PFSK-1 (cell line): Measurements from ENCODE around the gene SLC12A3.

Experiments
- FOXP2 ChIP-seq: optimal IDR thresholded peaks from 2 replicates; pipeline ENCODE3; 2011; ENCODE audit warnings: borderline replicate concordance, control low read depth, inconsistent platforms; ENCODE audit not compliant: insufficient read depth; ENCODE audit errors: extremely low read length, extremely low read depth
- POLR2AphosphoS5 ChIP-seq: IDR thresholded peaks from 2 replicates; pipeline ENCODE4 v1.6.1; 2012; ENCODE audit warnings: low read depth, mild to moderate bottlenecking, control low read depth, low read length, moderate library complexity
- REST ChIP-seq, 2 experiments: IDR thresholded peaks; 2 replicates each; pipeline versions ENCODE4 v1.6.1 to v1.8.0; 2011 to 2012; ENCODE audit warnings: low read depth in 2 of 2, low read length in 2 of 2, control low read depth in 1 of 2, inconsistent platforms in 1 of 2, mild to moderate bottlenecking in 1 of 2, moderate library complexity in 1 of 2; ENCODE audit not compliant: insufficient read depth in 1 of 2
- SIN3A ChIP-seq: IDR thresholded peaks from 2 replicates; pipeline ENCODE4 v1.6.1; 2012; ENCODE audit warnings: mild to moderate bottlenecking, low read length, moderate library complexity, borderline replicate concordance; ENCODE audit not compliant: insufficient read depth
- TAF1 ChIP-seq: IDR thresholded peaks from 2 replicates; pipeline ENCODE4 v1.6.1; 2012; ENCODE audit warnings: low read length, control low read depth, borderline replicate concordance; ENCODE audit not compliant: insufficient read depth

The SLC12A3 gene

DNA sequence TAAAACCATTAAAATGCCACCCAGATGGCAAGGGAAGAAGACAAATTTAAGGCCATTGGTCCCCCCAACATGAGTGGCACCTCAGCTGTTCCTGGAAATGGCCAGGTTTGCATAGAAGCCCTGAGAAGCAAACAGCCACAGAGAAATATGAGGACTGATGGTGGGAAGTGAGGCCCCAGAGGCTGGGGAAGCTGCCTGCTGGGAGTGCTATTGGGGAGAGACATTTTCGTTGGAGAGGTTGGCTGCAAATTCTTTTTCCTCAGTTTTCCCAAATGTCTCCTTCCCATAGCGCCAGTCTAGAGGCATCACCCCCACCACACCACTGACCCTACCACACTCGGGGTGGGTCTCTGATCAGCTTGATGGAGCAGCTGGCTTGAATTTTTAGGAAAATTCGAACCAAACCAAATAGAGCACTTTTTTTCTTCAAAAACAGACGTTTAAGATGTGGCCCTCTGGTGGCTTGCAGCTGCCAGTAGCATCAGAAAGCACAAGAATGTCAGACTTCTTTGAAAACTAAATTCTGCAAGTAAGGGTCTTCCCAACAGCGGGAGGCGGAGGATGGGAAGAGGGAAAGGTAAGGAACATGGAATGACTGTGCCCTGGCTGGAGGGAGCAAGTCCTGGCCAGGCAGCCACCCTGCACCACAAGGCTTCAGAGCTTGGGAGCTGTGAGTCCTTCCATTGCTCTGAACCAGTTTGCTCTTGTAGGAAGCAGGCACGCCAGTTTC is 13.2 kb upstream of the SLC12A3 start:
- TF ChIP-seq POLR2AphosphoS5: no peak
- no peak for TF ChIP-seq SIN3A
- no peak for TF ChIP-seq REST (IDR thresholded peaks at IDR 0.05; ENCODE audit: insufficient read depth in 1 of 2, low read depth in 2 of 2, low read length in 2 of 2)
- no peak for TF ChIP-seq FOXP2
- no peak for TF ChIP-seq TAF1

DNA sequence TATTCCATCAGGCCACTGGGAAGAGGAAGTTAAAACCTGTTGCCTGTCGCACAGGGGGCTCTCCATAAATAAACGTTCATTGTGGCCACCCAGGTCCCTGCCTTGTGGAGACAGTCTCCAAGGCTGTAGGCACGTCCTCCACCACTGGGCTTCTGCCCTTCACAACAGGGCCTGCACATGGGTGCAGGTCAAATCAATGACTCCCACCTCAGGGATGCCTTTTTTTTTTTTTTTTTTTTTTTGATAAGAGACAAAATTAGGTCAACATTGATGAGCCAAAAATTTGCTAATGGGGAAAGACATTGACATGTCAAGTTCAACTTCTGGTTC is 12.6 kb upstream of the SLC12A3 start:
- TF ChIP-seq SIN3A (no peak), FOXP2 (no peak), REST (IDR thresholded peaks at IDR 0.05; ENCODE audit: insufficient read depth in 1 of 2, low read depth in 2 of 2, low read length in 2 of 2) (no peak), POLR2AphosphoS5 (no peak), TAF1 (no peak)

DNA sequence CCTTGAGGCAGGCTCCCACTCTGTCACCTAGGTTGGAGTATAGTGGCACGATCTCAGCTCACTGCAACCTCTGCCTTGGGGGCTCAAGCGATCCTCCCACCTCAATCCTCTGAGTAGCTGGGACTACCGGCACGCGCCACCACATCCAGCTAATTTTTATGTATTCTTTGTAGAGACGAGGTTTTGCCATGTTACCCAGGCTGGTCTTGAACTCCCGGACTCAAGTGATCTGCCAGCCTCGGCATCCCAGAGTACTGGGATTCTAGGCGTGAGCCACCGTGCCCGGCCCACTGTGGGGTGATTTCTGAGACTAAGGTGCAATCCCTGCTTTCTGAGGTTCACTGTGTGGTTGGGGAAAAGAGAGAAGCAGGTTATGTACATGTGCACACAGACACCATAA is 12.0 kb upstream of the SLC12A3 start:
- no peak for TF ChIP-seq FOXP2
- TF ChIP-seq TAF1: no peak
- TF ChIP-seq POLR2AphosphoS5: no peak
- TF ChIP-seq SIN3A: no peak
- TF ChIP-seq REST (IDR thresholded peaks at IDR 0.05; ENCODE audit: insufficient read depth in 1 of 2, low read depth in 2 of 2, low read length in 2 of 2): no peak

GRCh38 chr16:56855201-56855600 is 9.8 kb upstream of the SLC12A3 start:
- no peak for TF ChIP-seq POLR2AphosphoS5
- no peak for TF ChIP-seq REST (IDR thresholded peaks at IDR 0.05; ENCODE audit: insufficient read depth in 1 of 2, low read depth in 2 of 2, low read length in 2 of 2)
- TF ChIP-seq TAF1: no peak
- TF ChIP-seq FOXP2: no peak
- TF ChIP-seq SIN3A: no peak

- TF ChIP-seq FOXP2 (no peak), POLR2AphosphoS5 (no peak), REST (IDR thresholded peaks at IDR 0.05; ENCODE audit: insufficient read depth in 1 of 2, low read depth in 2 of 2, low read length in 2 of 2) (no peak), TAF1 (no peak), SIN3A (no peak)
These were observed 9.1 kb upstream of the SLC12A3 start for GRCh38 chr16:56855946-56856345.
